Trophoblast cell (in vitro differentiated cells and primary cell): Measurements from ENCODE around the gene AIMP1.

ENCODE experiments used
- DNase-seq, 2 donors: peaks; one replicate each; pipeline ENCODE4 v3.0.0-alpha.2; 2016
- H2AFZ ChIP-seq: 2 replicates; pipeline ENCODE4 v1.6.1; 2013; ENCODE audit warnings: low read length, moderate library complexity, mild to moderate bottlenecking; ENCODE audit not compliant: insufficient read depth, poor library complexity
- H2AK5ac ChIP-seq: 2 replicates; pipeline ENCODE4 v1.6.1; 2013; ENCODE audit warnings: mild to moderate bottlenecking, low read length
- H2BK120ac ChIP-seq: 2 replicates; pipeline ENCODE4 v1.6.1; 2013; ENCODE audit warnings: low read length, mild to moderate bottlenecking, moderate library complexity; ENCODE audit not compliant: insufficient read depth, poor library complexity
- H2BK12ac ChIP-seq: 2 replicates; pipeline ENCODE4 v1.6.1; 2013; ENCODE audit warnings: mild to moderate bottlenecking, low read length, moderate library complexity
- H2BK5ac ChIP-seq: 2 replicates; pipeline ENCODE4 v1.6.1; 2013; ENCODE audit warnings: low read length, low read depth, moderate library complexity, mild to moderate bottlenecking; ENCODE audit not compliant: poor library complexity
- H3K14ac ChIP-seq: 2 replicates; pipeline ENCODE4 v1.6.1; 2013; ENCODE audit warnings: mild to moderate bottlenecking, low read length
- H3K18ac ChIP-seq: 2 replicates; pipeline ENCODE4 v1.6.1; 2013; ENCODE audit warnings: mild to moderate bottlenecking, low read length
- H3K23ac ChIP-seq: 2 replicates; pipeline ENCODE4 v1.6.1; 2013; ENCODE audit warnings: low read length
- H3K27ac ChIP-seq: 2 replicates; pipeline ENCODE4 v1.5.1; 2013; ENCODE audit warnings: low read depth, mild to moderate bottlenecking, inconsistent platforms, low read length, moderate library complexity
- H3K27me3 ChIP-seq: 2 replicates; pipeline ENCODE4 v1.6.1; 2013; ENCODE audit warnings: inconsistent platforms, mild to moderate bottlenecking, low read length, moderate library complexity; ENCODE audit not compliant: insufficient read depth
- H3K36me3 ChIP-seq, 2 experiments: 1 replicate in 1 of 2; 2 replicates in 1 of 2; pipeline ENCODE4 v1.6.1; 2013; ENCODE audit warnings: low read length in 2 of 2, mild to moderate bottlenecking in 2 of 2, moderate library complexity in 1 of 2; ENCODE audit not compliant: insufficient read depth in 2 of 2, control insufficient read depth in 1 of 2
- H3K4ac ChIP-seq: 2 replicates; pipeline ENCODE4 v1.6.1; 2013; ENCODE audit warnings: low read depth, mild to moderate bottlenecking, low read length, moderate library complexity
- H3K4me1 ChIP-seq, 2 experiments: 1 replicate in 1 of 2; 2 replicates in 1 of 2; pipeline ENCODE4 v1.6.1; 2013; ENCODE audit warnings: low read length in 2 of 2, mild to moderate bottlenecking in 2 of 2, moderate library complexity in 1 of 2; ENCODE audit not compliant: insufficient read depth in 2 of 2, control insufficient read depth in 1 of 2
- H3K4me2 ChIP-seq: 2 replicates; pipeline ENCODE4 v1.6.1; 2013; ENCODE audit warnings: inconsistent platforms, mild to moderate bottlenecking, low read length, moderate library complexity
- H3K4me3 ChIP-seq: 2 replicates; pipeline ENCODE4 v1.5.1; 2013; ENCODE audit warnings: mild to moderate bottlenecking, low read depth, low read length, inconsistent platforms
- H3K79me1 ChIP-seq: one replicate; pipeline ENCODE4 v1.6.1; 2013; ENCODE audit warnings: low read length
- H3K79me2 ChIP-seq: 2 replicates; pipeline ENCODE4 v1.6.1; 2013; ENCODE audit warnings: low read length, mild to moderate bottlenecking; ENCODE audit not compliant: control insufficient read depth, insufficient read depth, poor library complexity
- H3K9ac ChIP-seq: 2 replicates; pipeline ENCODE4 v1.6.1; 2013; ENCODE audit warnings: mild to moderate bottlenecking, low read length
- H3K9me3 ChIP-seq: 2 replicates; pipeline ENCODE4 v1.6.1; 2013; ENCODE audit warnings: low read depth, mild to moderate bottlenecking, control low read depth, inconsistent platforms, low read length; ENCODE audit not compliant: insufficient read depth
- H4K12ac ChIP-seq: 2 replicates; pipeline ENCODE4 v1.6.1; 2013; ENCODE audit warnings: low read depth, mild to moderate bottlenecking, low read length, moderate library complexity
- H4K8ac ChIP-seq: 2 replicates; pipeline ENCODE4 v1.6.1; 2013; ENCODE audit warnings: low read depth, mild to moderate bottlenecking, low read length, moderate library complexity
- H4K91ac ChIP-seq: one replicate; pipeline ENCODE4 v1.6.1; 2013; ENCODE audit warnings: low read depth, mild to moderate bottlenecking, low read length, moderate library complexity
- WGBS: extraction: QIAGEN DNeasy Blood & Tissue Kit; methylation state at CpG from one replicate; pipeline ENCODE4 v1.1.7; 2013; ENCODE audit warnings: missing lambda C conversion rate; ENCODE audit not compliant: insufficient read length, insufficient coverage; ENCODE audit errors: extremely low coverage; 5-methylcytosine and 5-hydroxymethylcytosine counted together

AIMP1 gene

GRCh38 chr4:106337916-106338315 is 21.6 kb downstream of the AIMP1 start:
- H3K4me2 ChIP-seq, result no peak overlapping the region
- no peaks in the 10 kb centered on the region for H3K4me1 ChIP-seq
- no peak overlapping the region for H2AFZ ChIP-seq
- H3K23ac ChIP-seq, result no peak overlapping the region
- H2AK5ac ChIP-seq, result no peak overlapping the region
- no peaks in the 10 kb centered on the region for H3K27me3 ChIP-seq
- no peak overlapping the region for H3K9ac ChIP-seq
- H4K91ac ChIP-seq, result no peak overlapping the region
- H2BK120ac ChIP-seq, result no peak overlapping the region
- no peak overlapping the region for H4K8ac ChIP-seq
- H3K14ac ChIP-seq, result no peak overlapping the region
- DNase-seq, result no peak
- no peaks in the 10 kb centered on the region for H3K79me1 ChIP-seq
- no peak overlapping the region for H2BK5ac ChIP-seq
- no peak overlapping the region for H3K18ac ChIP-seq
- H3K36me3 ChIP-seq, result peaks cover 13 to 15% of the 10 kb centered on the region in 2 experiments
- no peak overlapping the region for H3K27ac ChIP-seq
- H3K9me3 ChIP-seq, result no peaks in the 10 kb centered on the region
- no peaks in the 10 kb centered on the region for H3K79me2 ChIP-seq
- H3K4me3 ChIP-seq, result no peak overlapping the region
- H2BK12ac ChIP-seq, result no peak overlapping the region
- H3K4ac ChIP-seq, result no peak overlapping the region
- H4K12ac ChIP-seq, result no peak overlapping the region

GRCh38 chr4:106338671-106339070 is 22.3 kb downstream of the AIMP1 start:
- Histone ChIP-seq H3K27me3 (no peaks in the 10 kb centered on the region), H3K4me1 (no peaks in the 10 kb centered on the region), H3K36me3 (peaks cover 13 to 15% of the 10 kb centered on the region in 2 experiments), H2BK12ac (no peak overlapping the region), H3K9ac (no peak overlapping the region), H3K79me2 (no peaks in the 10 kb centered on the region), H3K4me3 (no peak overlapping the region), H3K9me3 (no peaks in the 10 kb centered on the region), H3K79me1 (no peaks in the 10 kb centered on the region), H3K27ac (no peak overlapping the region), H2AFZ (no peak overlapping the region), H3K18ac (no peak overlapping the region), H2BK120ac (no peak overlapping the region), H3K4ac (no peak overlapping the region), H2BK5ac (no peak overlapping the region), H3K4me2 (no peak overlapping the region), H4K12ac (no peak overlapping the region), H3K23ac (no peak overlapping the region), H2AK5ac (no peak overlapping the region), H3K14ac (no peak overlapping the region), H4K91ac (no peak overlapping the region), H4K8ac (no peak overlapping the region)
- no peak for DNase-seq
- WGBS, result no CpG with 5 or more reads among the region's 3 CpGs

GRCh38 chr4:106339431-106339830 is 23.1 kb downstream of the AIMP1 start:
- no peak overlapping the region for H3K4ac ChIP-seq
- no peak overlapping the region for H3K4me2 ChIP-seq

GRCh38 chr4:106340774-106341173 is 24.4 kb downstream of the AIMP1 start:
- no peak overlapping the region for H3K23ac ChIP-seq
- no peak overlapping the region for H4K8ac ChIP-seq
- no peak overlapping the region for H3K4me3 ChIP-seq
- H3K36me3 ChIP-seq, result peaks cover 10 to 15% of the 10 kb centered on the region in 2 experiments
- H2BK12ac ChIP-seq, result no peak overlapping the region
- no peak overlapping the region for H3K18ac ChIP-seq
- H3K27ac ChIP-seq, result no peak overlapping the region
- no peak overlapping the region for H3K4me2 ChIP-seq
- H3K9ac ChIP-seq, result no peak overlapping the region
- H3K9me3 ChIP-seq, result no peaks in the 10 kb centered on the region
- H3K27me3 ChIP-seq, result no peaks in the 10 kb centered on the region
- H4K12ac ChIP-seq, result no peak overlapping the region
- no peak overlapping the region for H2BK5ac ChIP-seq
- H4K91ac ChIP-seq, result no peak overlapping the region
- H2AFZ ChIP-seq, result no peak overlapping the region
- H3K14ac ChIP-seq, result no peak overlapping the region
- H3K79me1 ChIP-seq, result no peaks in the 10 kb centered on the region
- no peaks in the 10 kb centered on the region for H3K79me2 ChIP-seq
- H3K4me1 ChIP-seq, result no peaks in the 10 kb centered on the region
- no peak for DNase-seq
- H2BK120ac ChIP-seq, result no peak overlapping the region
- no peak overlapping the region for H2AK5ac ChIP-seq
- H3K4ac ChIP-seq, result no peak overlapping the region
- WGBS, result no CpG with 5 or more reads among the region's 1 CpG

More at GRCh38 chr4:106339431-106339830, 23.1 kb downstream of the AIMP1 start:
- Histone ChIP-seq H3K4me3 (no peak overlapping the region), H4K91ac (no peak overlapping the region), H3K4me1 (no peaks in the 10 kb centered on the region), H2BK120ac (no peak overlapping the region), H3K27ac (no peak overlapping the region), H3K14ac (no peak overlapping the region), H4K12ac (no peak overlapping the region), H3K36me3 (peaks cover 10 to 15% of the 10 kb centered on the region in 2 experiments), H3K18ac (no peak overlapping the region), H3K79me1 (no peaks in the 10 kb centered on the region), H4K8ac (no peak overlapping the region), H3K9ac (no peak overlapping the region), H2AFZ (no peak overlapping the region), H3K9me3 (no peaks in the 10 kb centered on the region), H3K23ac (no peak overlapping the region), H2AK5ac (no peak overlapping the region), H2BK12ac (no peak overlapping the region), H3K27me3 (no peaks in the 10 kb centered on the region), H2BK5ac (no peak overlapping the region), H3K79me2 (no peaks in the 10 kb centered on the region)
- WGBS, result no CpG with 5 or more reads among the region's 4 CpGs
- no peak for DNase-seq
